Activated CD4-positive, CD25-positive, alpha-beta regulatory T cell treated with anti-CD3 and anti-CD28 coated beads, Interleukin-2, amount 50 U/mL, for 72 hours (primary cell): ENCODE measurements around the gene CAMK2B.

Source experiments
- DNase-seq: peaks from one replicate; pipeline ENCODE4 v3.0.0; 2021

The CAMK2B gene

GRCh38 chr7:44307905-44308595, 17.3 kb downstream of the CAMK2B start:
- no peak for DNase-seq

DNA sequence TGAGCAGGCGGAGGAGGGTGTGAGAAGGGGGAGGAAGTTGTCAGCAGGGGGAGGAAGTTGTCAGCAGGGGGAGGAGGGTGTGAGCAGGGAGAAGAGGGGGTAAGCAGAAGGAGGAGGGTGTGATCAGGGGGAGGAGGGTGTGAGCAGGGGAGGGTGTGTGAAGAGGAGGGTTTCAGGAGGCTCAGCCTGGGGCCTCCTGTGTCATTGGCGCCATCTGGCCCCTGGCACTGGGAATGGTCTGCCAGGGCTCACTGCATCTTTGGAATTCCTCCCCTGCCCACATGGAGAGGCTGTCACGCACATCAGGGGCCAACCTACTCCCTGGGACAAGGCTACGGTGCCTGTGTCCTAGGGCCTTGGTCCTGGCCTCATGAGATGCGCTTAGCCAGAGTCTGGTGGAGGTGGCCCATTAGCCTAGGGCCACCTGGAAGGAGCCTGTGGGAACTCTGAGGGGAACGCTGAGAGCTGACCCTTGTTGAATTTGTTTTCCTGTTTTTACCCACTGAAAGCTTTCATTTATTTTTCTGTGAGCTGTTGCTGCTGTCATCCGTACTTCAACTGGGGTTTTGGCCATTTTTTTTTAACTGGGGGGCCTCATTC, 18.0 kb downstream of the CAMK2B start:
- DNase-seq = peak; percentile 27

DNA sequence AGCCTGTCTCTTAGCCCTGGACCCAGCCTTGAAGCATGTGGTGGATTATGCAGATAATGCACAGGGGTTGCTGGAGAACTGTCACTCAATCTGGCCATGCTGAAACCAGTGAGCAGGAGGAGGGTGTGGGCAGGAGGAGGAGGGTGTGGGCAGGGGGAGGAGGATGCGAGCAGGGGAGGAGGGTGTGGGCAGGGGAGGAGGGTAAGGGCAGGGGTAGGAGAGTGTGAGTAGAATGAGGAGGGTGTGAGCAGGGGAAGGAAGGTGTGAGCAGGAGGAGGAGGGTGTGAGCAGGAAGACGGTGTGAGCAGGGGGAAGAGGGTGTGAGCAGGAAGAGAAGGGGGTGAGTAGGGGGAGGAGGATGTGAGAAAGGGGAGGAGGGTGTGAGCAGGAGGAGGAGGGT, 18.8 kb downstream of the CAMK2B start:
- DNase-seq = no peak

- peak; percentile 17 for DNase-seq
These were observed 19.6 kb downstream of the CAMK2B start for GRCh38 chr7:44305564-44306507.

GRCh38 chr7:44294325-44295069, 30.9 kb downstream of the CAMK2B start:
- DNase-seq = no peak

DNA sequence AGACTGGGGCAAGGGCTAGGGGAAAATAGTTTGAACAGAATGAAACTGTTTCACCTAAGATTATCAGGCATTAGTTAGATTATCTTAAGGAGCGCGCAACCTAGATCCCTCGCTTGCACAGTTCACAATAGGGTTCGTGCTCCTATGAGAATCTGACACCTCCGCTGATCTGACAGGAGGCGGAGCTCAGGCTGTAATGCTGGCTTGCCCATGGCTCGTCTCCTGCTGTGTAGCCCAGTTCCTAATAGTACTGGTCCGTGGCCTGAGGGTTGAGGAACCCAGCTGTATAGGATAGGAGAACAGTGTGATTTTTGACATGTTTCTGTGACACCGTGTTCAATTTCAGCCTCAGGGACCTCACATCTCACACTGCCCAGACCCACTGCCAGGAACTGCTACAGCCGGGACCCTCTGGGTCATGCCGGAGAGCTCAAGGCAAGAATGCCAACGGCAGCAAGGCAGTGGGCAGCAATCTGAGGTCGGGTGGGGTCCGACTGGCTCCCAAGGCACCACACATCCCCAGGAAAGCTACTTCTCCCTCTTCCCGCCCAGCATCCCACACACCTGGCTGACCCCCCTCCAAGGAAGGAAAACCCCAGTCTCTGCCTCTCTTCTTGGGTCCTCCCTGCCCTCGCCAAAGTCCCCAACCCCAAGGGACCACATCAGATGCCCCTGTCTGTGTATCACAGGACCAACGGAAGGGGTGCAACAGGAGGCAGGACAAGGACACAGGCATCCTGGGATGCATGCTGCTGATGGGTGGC, 31.7 kb downstream of the CAMK2B start:
- DNase-seq = no peak

GRCh38 chr7:44292876-44293560, 32.4 kb downstream of the CAMK2B start:
- DNase-seq = no peak

GRCh38 chr7:44292420-44292817, 33.0 kb downstream of the CAMK2B start:
- no peak for DNase-seq

DNA sequence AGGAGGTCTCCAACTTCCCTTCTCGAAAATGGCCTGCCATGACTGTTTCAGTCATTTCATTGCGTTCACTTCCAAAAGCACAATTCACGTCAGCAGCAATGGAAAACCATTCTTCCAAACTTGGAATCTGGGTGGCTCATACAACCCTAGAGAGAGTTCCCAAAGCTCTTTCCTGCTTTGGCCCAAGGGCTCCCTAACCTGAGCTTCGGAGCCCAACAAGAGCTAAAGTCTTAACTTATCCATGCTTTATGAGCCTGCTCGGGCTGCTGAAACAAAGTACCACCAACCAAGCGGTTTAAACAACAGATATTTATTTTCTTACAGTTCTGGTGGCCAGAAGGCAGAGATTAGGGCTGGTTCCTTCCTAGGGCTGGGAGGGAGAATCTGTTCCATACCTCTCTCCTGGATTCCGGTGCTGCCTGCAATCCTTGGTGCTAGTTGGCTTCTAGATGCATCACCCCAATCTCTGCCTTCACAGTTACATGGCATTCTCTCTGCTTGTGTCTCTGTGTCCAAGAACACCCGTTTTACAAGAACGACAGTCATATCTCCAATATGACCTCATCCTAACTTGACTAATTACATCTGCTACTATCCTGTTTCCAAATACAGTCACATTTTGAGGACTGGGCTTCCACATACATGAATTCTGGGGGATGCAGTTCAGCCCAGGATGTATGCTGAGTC, 33.5 kb downstream of the CAMK2B start:
- no peak for DNase-seq

GRCh38 chr7:44291066-44291732, 34.2 kb downstream of the CAMK2B start:
- peak; percentile 15 for DNase-seq

GRCh38 chr7:44290252-44290620, 35.2 kb downstream of the CAMK2B start:
- no peak for DNase-seq

GRCh38 chr7:44289341-44290251, 35.8 kb downstream of the CAMK2B start:
- DNase-seq = no peak

- DNase-seq = no peak
These were observed 36.5 kb downstream of the CAMK2B start for GRCh38 chr7:44288811-44289340.

- no peak for DNase-seq
These were observed 37.1 kb downstream of the CAMK2B start for GRCh38 chr7:44288381-44288685.

- no peak for DNase-seq
These were observed 37.7 kb downstream of the CAMK2B start for GRCh38 chr7:44287488-44288380.

- peak; percentile 23 for DNase-seq
These were observed 38.5 kb downstream of the CAMK2B start for GRCh38 chr7:44286618-44287487.

DNA sequence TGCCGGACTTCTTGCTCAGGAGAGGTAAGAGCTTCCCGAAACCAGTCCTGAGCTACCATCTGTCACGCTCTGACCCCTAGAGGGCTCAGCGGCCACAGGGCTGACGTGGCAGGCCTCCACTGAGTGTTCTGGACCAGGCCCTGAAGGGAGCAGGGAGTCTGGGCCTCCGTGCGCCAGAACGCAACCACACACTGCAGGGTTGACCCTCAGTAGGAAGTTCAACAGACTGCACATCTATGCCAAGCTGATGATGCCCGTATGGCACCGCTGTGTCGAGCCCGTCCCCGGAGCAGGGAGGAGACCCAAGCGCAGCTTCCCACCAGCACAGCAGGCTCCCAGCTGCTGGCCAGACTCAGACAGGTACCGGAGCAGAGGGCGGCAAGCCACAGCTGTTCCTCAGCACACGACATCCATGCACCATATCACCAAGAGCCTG, 39.2 kb downstream of the CAMK2B start:
- DNase-seq = peak; percentile 25
